GM04504 (cell line): ENCODE measurements around the gene INPP5A.

Experiments used
- DNase-seq: peaks from one replicate; pipeline ENCODE4 v3.0.0-alpha.2; 2012; ENCODE audit warnings: low read depth

The INPP5A gene

GRCh38 chr10:132631338-132631735 lies 93.8 kb downstream of the INPP5A start:
- DNase-seq, result no peak

GRCh38 chr10:132632091-132632561 lies 94.5 kb downstream of the INPP5A start:
- no peak for DNase-seq

GRCh38 chr10:132632851-132633684 lies 95.5 kb downstream of the INPP5A start:
- DNase-seq, result no peak

GRCh38 chr10:132634241-132634946 lies 96.8 kb downstream of the INPP5A start:
- no peak for DNase-seq

- DNase-seq, result no peak
Measured at GRCh38 chr10:132634947-132635271, 97.3 kb downstream of the INPP5A start.

- DNase-seq, result no peak
Measured at GRCh38 chr10:132636358-132636757, 98.8 kb downstream of the INPP5A start.

GRCh38 chr10:132637477-132638129 lies 100.0 kb downstream of the INPP5A start:
- DNase-seq, result no peak

GRCh38 chr10:132638130-132638515 lies 100.5 kb downstream of the INPP5A start:
- DNase-seq, result no peak

GRCh38 chr10:132639470-132639869 lies 101.9 kb downstream of the INPP5A start:
- no peak for DNase-seq

- DNase-seq, result no peak
Measured at GRCh38 chr10:132640326-132641125, 102.9 kb downstream of the INPP5A start.

- DNase-seq, result no peak
Measured at GRCh38 chr10:132641401-132641800, 103.8 kb downstream of the INPP5A start.

GRCh38 chr10:132641966-132642731 lies 104.6 kb downstream of the INPP5A start:
- DNase-seq, result no peak

GRCh38 chr10:132642732-132643008 lies 105.1 kb downstream of the INPP5A start:
- no peak for DNase-seq

- no peak for DNase-seq
Measured at GRCh38 chr10:132643709-132644526, 106.3 kb downstream of the INPP5A start.

GRCh38 chr10:132644527-132645246 lies 107.1 kb downstream of the INPP5A start:
- DNase-seq, result no peak

- no peak for DNase-seq
Measured at GRCh38 chr10:132645247-132645530, 107.6 kb downstream of the INPP5A start.

GRCh38 chr10:132645630-132646442 lies 108.2 kb downstream of the INPP5A start:
- DNase-seq, result no peak

GRCh38 chr10:132646443-132647097 lies 109.0 kb downstream of the INPP5A start:
- DNase-seq, result no peak

- DNase-seq, result no peak
Measured at GRCh38 chr10:132647424-132647823, 109.8 kb downstream of the INPP5A start.
